Progenitor cell of endocrine pancreas (in vitro differentiated cells): ENCODE data around the gene FANCC. TPM values are rescaled to one million over a fixed set of nuclear protein-coding genes. Genes with fewer than 3 reads are reported as not detected.

Source experiments
- DNase-seq: peaks from one replicate; pipeline ENCODE4 v3.0.0; 2021; ENCODE audit warnings: low spot score; ENCODE audit not compliant: unreplicated experiment
- H3K27ac Mint-ChIP-seq: 2 replicates; pipeline ENCODE4 v1.8.0; 2021; ENCODE audit warnings: mild to moderate bottlenecking, moderate library complexity, mixed read lengths
- H3K27me3 Mint-ChIP-seq: 2 replicates; pipeline ENCODE4 v1.8.0; 2021; ENCODE audit warnings: mixed read lengths
- H3K36me3 Mint-ChIP-seq: 2 replicates; pipeline ENCODE4 v1.8.0; 2022; ENCODE audit warnings: mixed read lengths; ENCODE audit not compliant: insufficient read depth
- H3K4me1 Mint-ChIP-seq: 2 replicates; pipeline ENCODE4 v1.8.0; 2021; ENCODE audit warnings: low read depth, mixed read lengths
- H3K4me3 Mint-ChIP-seq: 2 replicates; pipeline ENCODE4 v1.8.0; 2021; ENCODE audit warnings: low read depth, mild to moderate bottlenecking, moderate library complexity, mixed read lengths
- H3K9me3 Mint-ChIP-seq: 2 replicates; pipeline ENCODE4 v1.8.0; 2021; ENCODE audit warnings: low read depth, mixed read lengths
- CTCF ChIP-seq: fragments of 200-600 bp; sonication (generic); IDR thresholded peaks from one replicate; pipeline ENCODE4 v1.5.0; 2021; ENCODE audit warnings: antibody characterized with exemption, mild to moderate bottlenecking; ENCODE audit not compliant: unreplicated experiment
- total RNA-seq: library from RNA; stranded (reverse); gene quantifications from 2 replicates; pipeline ENCODE4 v1.2.1, GENCODE V29; 2021

FANCC gene
- total RNA-seq, 1 donor from 2014 or later: 28.9 TPM

GRCh38 chr9:95133325-95133705, 184.2 kb downstream of the FANCC start:
- no peak for DNase-seq
- no peak for TF ChIP-seq CTCF
- no peaks in the 10 kb centered on the region for H3K9me3 Mint-ChIP-seq
- H3K4me1 Mint-ChIP-seq: peaks cover 17% of the 10 kb centered on the region
- H3K36me3 Mint-ChIP-seq: peaks cover 2% of the 10 kb centered on the region
- H3K27me3 Mint-ChIP-seq: no peaks in the 10 kb centered on the region
- no peak overlapping the region for H3K27ac Mint-ChIP-seq
- H3K4me3 Mint-ChIP-seq: no peak overlapping the region

GRCh38 chr9:95132366-95133324, 184.9 kb downstream of the FANCC start:
- Mint-ChIP-seq H3K9me3 (no peaks in the 10 kb centered on the region), H3K4me3 (no peak overlapping the region), H3K27me3 (no peaks in the 10 kb centered on the region), H3K27ac (no peak overlapping the region), H3K4me1 (peaks cover 17% of the 10 kb centered on the region), H3K36me3 (peaks cover 2% of the 10 kb centered on the region)
- TF ChIP-seq CTCF: no peak
- DNase-seq: no peak

- DNase-seq: peak; percentile 54
- Mint-ChIP-seq H3K27me3 (no peaks in the 10 kb centered on the region), H3K4me1 (peaks cover 17% of the 10 kb centered on the region), H3K36me3 (no peaks in the 10 kb centered on the region), H3K9me3 (no peaks in the 10 kb centered on the region), H3K4me3 (no peak overlapping the region), H3K27ac (no peak overlapping the region)
- TF ChIP-seq CTCF: peak; percentile 82
Observed at GRCh38 chr9:95131023-95131943, 186.2 kb downstream of the FANCC start.

GRCh38 chr9:95130484-95130883, 187.0 kb downstream of the FANCC start:
- no peaks in the 10 kb centered on the region for H3K27me3 Mint-ChIP-seq
- TF ChIP-seq CTCF: no peak
- no peak for DNase-seq
- peaks cover 21% of the 10 kb centered on the region for H3K4me1 Mint-ChIP-seq
- H3K27ac Mint-ChIP-seq: no peak overlapping the region
- H3K36me3 Mint-ChIP-seq: no peaks in the 10 kb centered on the region
- H3K9me3 Mint-ChIP-seq: no peaks in the 10 kb centered on the region
- H3K4me3 Mint-ChIP-seq: no peak overlapping the region
